NCI-H2029 (cell line): ENCODE data around the gene ITGB5.

Experiments used
- DNase-seq: peaks from one replicate; lab custom pipeline; 2025; lab: John Stamatoyannopoulos, UW

The ITGB5 gene

GRCh38 chr3:124893526-124893925 is 6.4 kb upstream of the ITGB5 start:
- no peak for DNase-seq

- DNase-seq, result no peak
Measured at GRCh38 chr3:124890573-124891190, 3.5 kb upstream of the ITGB5 start.

GRCh38 chr3:124888482-124889441 is 1.6 kb upstream of the ITGB5 start:
- no peak for DNase-seq

- DNase-seq, result no peak
Measured at GRCh38 chr3:124887932-124888298, 750 bp upstream of the ITGB5 start.

GRCh38 chr3:124886168-124887056 is 753 bp downstream of the ITGB5 start:
- peak; percentile 7 for DNase-seq

GRCh38 chr3:124885466-124886167 is 1.5 kb downstream of the ITGB5 start:
- DNase-seq, result no peak

- DNase-seq, result no peak
Measured at GRCh38 chr3:124884474-124885101, 2.6 kb downstream of the ITGB5 start.

GRCh38 chr3:124883766-124884473 is 3.2 kb downstream of the ITGB5 start:
- DNase-seq, result no peak

- DNase-seq, result no peak
Measured at GRCh38 chr3:124882816-124883747, 4.1 kb downstream of the ITGB5 start.

GRCh38 chr3:124881976-124882697 is 5.0 kb downstream of the ITGB5 start:
- DNase-seq, result no peak

GRCh38 chr3:124879337-124879680 is 7.9 kb downstream of the ITGB5 start:
- DNase-seq, result no peak

GRCh38 chr3:124878561-124879336 is 8.4 kb downstream of the ITGB5 start:
- no peak for DNase-seq

GRCh38 chr3:124877674-124878073 is 9.5 kb downstream of the ITGB5 start:
- DNase-seq, result no peak

GRCh38 chr3:124876401-124876878 is 10.7 kb downstream of the ITGB5 start:
- no peak for DNase-seq

GRCh38 chr3:124873226-124873625 is 13.9 kb downstream of the ITGB5 start:
- no peak for DNase-seq

- no peak for DNase-seq
Measured at GRCh38 chr3:124867511-124867910, 19.7 kb downstream of the ITGB5 start.

- DNase-seq, result peak; percentile 60
Measured at GRCh38 chr3:124862006-124862405, 25.2 kb downstream of the ITGB5 start.

GRCh38 chr3:124861041-124861440 is 26.1 kb downstream of the ITGB5 start:
- DNase-seq, result no peak
